GM12865 (cell line): Measurements from ENCODE around the gene INSRR.
A peak's percentile ranks its signal among the peaks of the same experiment; 100 is the strongest.

Source experiments
- DNase-seq: peaks from one replicate; pipeline ENCODE4 v3.0.0; 2010; ENCODE audit warnings: low read depth
- H3K4me3 ChIP-seq: 2 replicates; pipeline ENCODE4 v1.5.1; 2011; ENCODE audit warnings: mild to moderate bottlenecking, low read depth, low read length, control low read depth
- TF ChIP-seq, protein P1 (sequence below): IDR thresholded peaks from 2 replicates; pipeline ENCODE4 v1.5.1; 2011; ENCODE audit warnings: low read length, control low read depth, low read depth, inconsistent platforms; ENCODE audit not compliant: insufficient read depth; ENCODE audit errors: missing control alignments

Gene INSRR

DNA sequence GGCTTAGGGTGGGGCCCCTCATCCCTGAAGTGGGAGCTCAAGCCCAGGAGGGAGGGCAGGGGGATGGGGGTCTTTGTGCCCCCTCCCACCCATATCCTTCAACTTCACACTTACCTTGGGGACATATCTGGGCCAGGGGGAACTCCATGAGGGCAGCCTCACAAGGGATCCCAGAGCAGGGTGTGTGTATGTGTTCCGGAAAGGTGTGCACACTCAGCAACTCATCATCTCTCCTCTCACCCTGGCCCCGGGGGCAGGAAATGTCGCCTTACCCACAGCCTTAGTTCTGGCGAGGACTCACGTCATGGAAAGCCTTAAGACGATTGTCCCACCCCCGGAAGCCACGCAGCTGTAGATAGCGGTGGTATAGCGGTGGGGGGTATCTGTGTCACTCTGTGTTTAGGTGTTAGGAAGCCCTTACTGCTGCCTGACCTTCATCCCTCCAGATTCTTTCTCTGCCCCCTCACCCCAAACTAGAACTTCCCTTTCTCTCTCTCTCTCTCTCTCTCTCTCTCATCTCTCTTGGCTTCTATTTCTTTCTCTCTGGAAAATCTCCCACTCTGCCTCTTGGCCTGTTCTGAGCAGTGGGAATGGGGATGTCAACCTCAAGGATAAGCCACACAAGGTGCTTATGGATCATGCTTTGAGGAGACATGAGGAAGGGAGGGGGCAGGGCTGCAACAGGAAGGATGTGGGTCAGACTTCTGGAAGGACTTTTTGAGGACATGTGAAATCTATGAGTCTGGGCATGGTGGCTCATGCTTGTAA is 42.2 kb downstream of the INSRR start, which contains the start of gene SH2D2A:
Gene SH2D2A, minus strand, starts transcription at position 288 of the 768 bp plus-strand sequence. Its CDS starts 140 bp downstream, at position 148.
- peak; percentile 90 for DNase-seq
- TF ChIP-seq, protein P1, sequence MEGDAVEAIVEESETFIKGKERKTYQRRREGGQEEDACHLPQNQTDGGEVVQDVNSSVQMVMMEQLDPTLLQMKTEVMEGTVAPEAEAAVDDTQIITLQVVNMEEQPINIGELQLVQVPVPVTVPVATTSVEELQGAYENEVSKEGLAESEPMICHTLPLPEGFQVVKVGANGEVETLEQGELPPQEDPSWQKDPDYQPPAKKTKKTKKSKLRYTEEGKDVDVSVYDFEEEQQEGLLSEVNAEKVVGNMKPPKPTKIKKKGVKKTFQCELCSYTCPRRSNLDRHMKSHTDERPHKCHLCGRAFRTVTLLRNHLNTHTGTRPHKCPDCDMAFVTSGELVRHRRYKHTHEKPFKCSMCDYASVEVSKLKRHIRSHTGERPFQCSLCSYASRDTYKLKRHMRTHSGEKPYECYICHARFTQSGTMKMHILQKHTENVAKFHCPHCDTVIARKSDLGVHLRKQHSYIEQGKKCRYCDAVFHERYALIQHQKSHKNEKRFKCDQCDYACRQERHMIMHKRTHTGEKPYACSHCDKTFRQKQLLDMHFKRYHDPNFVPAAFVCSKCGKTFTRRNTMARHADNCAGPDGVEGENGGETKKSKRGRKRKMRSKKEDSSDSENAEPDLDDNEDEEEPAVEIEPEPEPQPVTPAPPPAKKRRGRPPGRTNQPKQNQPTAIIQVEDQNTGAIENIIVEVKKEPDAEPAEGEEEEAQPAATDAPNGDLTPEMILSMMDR = no peak
- peak within 1 kb of the TSS; percentile 52 for H3K4me3 ChIP-seq

DNA sequence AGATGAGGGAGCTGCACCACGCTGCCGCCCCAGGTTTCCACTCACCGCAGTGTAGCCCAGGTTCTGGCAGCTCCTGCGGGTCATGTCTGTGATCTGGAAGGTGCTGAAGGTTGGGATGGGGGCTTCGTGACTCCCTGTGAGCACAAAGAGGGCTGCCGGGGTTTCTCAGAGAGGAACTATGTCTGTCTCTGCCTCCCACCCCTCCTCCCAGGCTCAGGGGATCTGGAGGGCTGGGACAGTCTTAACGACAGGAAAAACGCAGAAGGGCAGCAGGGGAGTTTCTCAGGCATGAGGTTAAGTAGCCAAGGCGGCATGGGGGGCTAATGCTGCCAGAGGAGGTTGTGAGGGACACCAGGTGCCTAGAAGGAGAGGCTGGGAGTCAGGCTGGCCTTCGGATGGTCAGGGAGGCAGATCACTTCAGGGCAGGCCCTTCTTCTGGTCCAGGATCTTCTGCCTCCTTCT is 42.9 kb downstream of the INSRR start:
- DNase-seq = no peak
- H3K4me3 ChIP-seq = peak overlapping the region; percentile 52
- TF ChIP-seq, protein P1 = no peak

GRCh38 chr1:156815307-156815826 is 43.5 kb downstream of the INSRR start:
- DNase-seq = no peak
- TF ChIP-seq, protein P1 = no peak
- H3K4me3 ChIP-seq = no peak overlapping the region

DNA sequence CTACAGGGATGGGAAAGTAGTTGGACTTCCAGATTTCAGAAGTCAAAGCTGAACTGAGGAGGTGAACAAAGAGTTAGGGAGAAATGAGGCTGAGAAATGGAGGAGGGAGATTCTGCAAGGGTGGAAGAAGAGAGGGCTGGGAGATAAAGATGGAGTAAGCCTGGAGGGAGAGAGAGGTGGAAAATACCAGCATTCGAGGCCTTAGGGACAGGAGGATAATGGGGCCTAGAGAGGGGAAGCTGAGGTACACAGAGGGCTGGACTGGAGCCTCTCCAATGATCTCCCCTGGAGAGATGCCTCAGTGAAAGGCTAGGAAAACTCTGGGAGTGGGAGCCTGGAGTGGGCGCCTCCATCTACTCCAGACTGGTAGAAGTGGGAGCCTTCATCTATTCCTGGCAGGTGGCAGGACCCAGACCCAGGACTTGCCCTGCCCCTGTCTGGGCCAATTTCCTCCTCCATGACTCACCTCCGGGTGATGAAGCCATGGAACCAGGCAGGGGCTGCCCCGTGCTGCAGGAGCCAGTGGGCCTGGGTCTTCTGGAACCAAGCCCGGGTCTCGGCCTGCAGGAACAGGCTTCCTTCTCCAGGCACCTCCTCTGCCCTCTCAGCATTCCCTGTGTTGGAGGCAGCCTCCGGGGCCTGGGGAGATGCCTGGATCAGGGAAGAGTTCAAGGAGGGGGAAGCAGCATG is 44.2 kb downstream of the INSRR start:
- TF ChIP-seq, protein P1 = no peak
- H3K4me3 ChIP-seq = no peak overlapping the region
- no peak for DNase-seq

DNA sequence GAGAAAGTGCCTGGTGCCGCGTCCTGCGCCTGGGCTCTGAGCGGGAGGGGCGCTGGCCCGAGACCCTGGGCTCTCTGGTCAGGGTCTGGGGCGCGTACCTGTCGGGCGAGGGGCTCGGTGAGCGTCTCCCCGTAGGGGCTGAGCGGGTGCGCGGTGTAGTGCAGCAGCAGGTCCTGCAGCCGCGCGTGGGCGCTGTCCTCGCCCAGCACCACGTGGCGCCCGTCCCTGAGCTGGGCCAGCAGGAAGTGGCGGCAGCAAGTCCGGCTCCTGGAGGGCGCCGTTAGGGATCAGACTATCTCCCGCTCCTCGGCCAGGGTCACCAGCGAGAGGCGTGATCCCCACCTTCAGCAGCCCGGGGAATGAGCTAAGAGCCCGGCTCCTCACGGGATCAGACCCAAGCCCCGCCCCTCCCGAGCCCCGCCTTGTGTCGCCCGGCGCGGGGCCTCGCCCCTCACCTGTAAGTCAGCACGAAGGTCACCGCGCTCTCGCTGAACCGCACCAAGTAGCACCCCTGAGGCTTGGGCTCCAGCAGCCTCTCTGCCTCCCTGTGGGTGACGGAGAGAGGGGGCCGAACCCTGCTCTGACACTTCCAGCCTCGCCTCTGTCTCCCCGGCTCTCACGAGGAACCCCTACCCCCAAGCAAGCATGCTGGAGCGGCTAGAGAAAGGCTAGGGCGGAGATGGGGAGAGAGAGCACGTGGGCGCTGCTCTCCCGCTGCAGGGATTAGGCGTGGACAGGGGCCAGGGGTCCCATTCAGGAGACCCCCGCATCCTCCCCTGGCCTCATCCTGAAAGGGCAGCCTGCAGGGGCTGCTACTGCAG is 45.0 kb downstream of the INSRR start:
- peak; percentile 61 for DNase-seq
- TF ChIP-seq, protein P1 = peak; percentile 61
- peak overlapping the region; percentile 55 for H3K4me3 ChIP-seq

GRCh38 chr1:156813298-156813697 is 45.6 kb downstream of the INSRR start:
- TF ChIP-seq, protein P1 = no peak
- peak overlapping the region; percentile 55 for H3K4me3 ChIP-seq
- DNase-seq = no peak
